Neuronal stem cell (in vitro differentiated cells): ENCODE results near the gene NKAIN1.
A peak's percentile ranks its signal among the peaks of the same experiment; 100 is the strongest.

ENCODE experiments used
- DNase-seq: peaks from one replicate; pipeline ENCODE4 v3.0.0-alpha.2; 2013; ENCODE audit warnings: low spot score
- H2AFZ ChIP-seq: one replicate; pipeline ENCODE4 v1.6.1; 2013; ENCODE audit warnings: mild to moderate bottlenecking, low read length, inconsistent platforms
- H2AK5ac ChIP-seq: 2 replicates; pipeline ENCODE4 v1.6.1; 2013; ENCODE audit warnings: low read depth, mild to moderate bottlenecking, inconsistent platforms, low read length, moderate library complexity, mixed read lengths
- H2BK120ac ChIP-seq: 2 replicates; pipeline ENCODE4 v1.6.1; 2013; ENCODE audit warnings: low read depth, mild to moderate bottlenecking, inconsistent platforms, low read length, moderate library complexity, mixed read lengths
- H2BK12ac ChIP-seq: one replicate; pipeline ENCODE4 v1.6.1; 2013; ENCODE audit warnings: low read length, inconsistent platforms
- H2BK15ac ChIP-seq: 2 replicates; pipeline ENCODE4 v1.6.1; 2013; ENCODE audit warnings: mild to moderate bottlenecking, low read length, inconsistent platforms, mixed read lengths
- H2BK5ac ChIP-seq: one replicate; pipeline ENCODE4 v1.6.1; 2013; ENCODE audit warnings: inconsistent platforms, mild to moderate bottlenecking, low read length, moderate library complexity
- H3K14ac ChIP-seq: one replicate; pipeline ENCODE4 v1.6.1; 2013; ENCODE audit warnings: low read length, inconsistent platforms
- H3K18ac ChIP-seq: 2 replicates; pipeline ENCODE4 v1.6.1; 2013; ENCODE audit warnings: low read length, inconsistent platforms
- H3K23ac ChIP-seq: 2 replicates; pipeline ENCODE4 v1.6.1; 2013; ENCODE audit warnings: low read depth, mild to moderate bottlenecking, mixed read lengths, low read length, inconsistent platforms; ENCODE audit not compliant: poor library complexity
- H3K27ac ChIP-seq: replicated peaks from 3 replicates; pipeline ENCODE4 v1.5.1; 2013; ENCODE audit warnings: low read length, inconsistent platforms
- H3K27me3 ChIP-seq, 3 experiments: 2 replicates each; pipeline ENCODE4 v1.6.1; 2013; ENCODE audit warnings: low read length in 3 of 3, mild to moderate bottlenecking in 2 of 3, inconsistent platforms in 1 of 3, low read depth in 1 of 3, mixed read lengths in 1 of 3, moderate library complexity in 1 of 3; ENCODE audit not compliant: control insufficient read depth in 3 of 3, insufficient read depth in 3 of 3
- H3K36me3 ChIP-seq, 2 donors: replicated peaks in 1 of 2; 2 replicates each; pipeline ENCODE4 v1.6.1; 2013; ENCODE audit warnings: low read length in 2 of 2; ENCODE audit not compliant: control insufficient read depth in 2 of 2, insufficient read depth in 2 of 2
- H3K4ac ChIP-seq: 2 replicates; pipeline ENCODE4 v1.6.1; 2013; ENCODE audit warnings: inconsistent platforms, mild to moderate bottlenecking, low read length, moderate library complexity
- H3K4me1 ChIP-seq, 2 donors: 1 replicate in 1 of 2; 2 replicates in 1 of 2; pipeline ENCODE4 v1.6.1; 2013; ENCODE audit warnings: low read length in 2 of 2, low read depth in 1 of 2; ENCODE audit not compliant: control insufficient read depth in 2 of 2, insufficient read depth in 1 of 2
- H3K4me2 ChIP-seq: one replicate; pipeline ENCODE4 v1.6.1; 2013; ENCODE audit warnings: mild to moderate bottlenecking, low read length, inconsistent platforms; ENCODE audit not compliant: insufficient read depth, poor library complexity, severe bottlenecking
- H3K4me3 ChIP-seq, 2 donors: 2 replicates each; pipeline ENCODE4 v1.5.1; 2013; ENCODE audit warnings: low read length in 2 of 2, mild to moderate bottlenecking in 2 of 2, inconsistent platforms in 1 of 2, moderate library complexity in 1 of 2
- H3K79me1 ChIP-seq: one replicate; pipeline ENCODE4 v1.6.1; 2013; ENCODE audit warnings: low read depth, mild to moderate bottlenecking, inconsistent platforms, low read length, moderate library complexity
- H3K9ac ChIP-seq: one replicate; pipeline ENCODE4 v1.6.1; 2013; ENCODE audit warnings: mild to moderate bottlenecking, low read depth, low read length, inconsistent platforms; ENCODE audit not compliant: poor library complexity
- H3K9me3 ChIP-seq, 2 donors: replicated peaks in 1 of 2; 2 replicates each; pipeline versions ENCODE3 to v1.6.1; 2013; ENCODE audit warnings: low read length in 2 of 2, mild to moderate bottlenecking in 2 of 2, inconsistent platforms in 1 of 2, low read depth in 1 of 2, mixed read lengths in 1 of 2, moderate library complexity in 1 of 2; ENCODE audit not compliant: control insufficient read depth in 2 of 2, insufficient read depth in 1 of 2
- H4K8ac ChIP-seq: one replicate; pipeline ENCODE4 v1.6.1; 2013; ENCODE audit warnings: low read depth, mild to moderate bottlenecking, inconsistent platforms, low read length, moderate library complexity
- H4K91ac ChIP-seq: one replicate; pipeline ENCODE4 v1.6.1; 2013; ENCODE audit warnings: low read length, low read depth, mild to moderate bottlenecking, inconsistent platforms; ENCODE audit not compliant: poor library complexity
- WGBS, 2 donors: extraction: QIAGEN DNeasy Blood & Tissue Kit; methylation state at CpG; one replicate each; pipeline ENCODE4 v1.1.7; 2013; ENCODE audit warnings: missing lambda C conversion rate in 2 of 2, mixed read lengths in 1 of 2; ENCODE audit not compliant: insufficient read length in 2 of 2, insufficient replicate concordance in 1 of 2; ENCODE audit errors: extremely low coverage in 2 of 2; 5-methylcytosine and 5-hydroxymethylcytosine counted together

The NKAIN1 gene

GRCh38 chr1:31273619-31274018 lies 33.9 kb upstream of the NKAIN1 start:
- H3K36me3 ChIP-seq = peaks cover 25 to 98% of the 10 kb centered on the region in 2 donors
- no peak overlapping the region for H3K4me3 ChIP-seq
- H3K27me3 ChIP-seq = no peaks in the 10 kb centered on the region
- no peak overlapping the region for H2AFZ ChIP-seq
- H3K14ac ChIP-seq = no peak overlapping the region
- H2BK12ac ChIP-seq = no peak overlapping the region
- H3K23ac ChIP-seq = no peak overlapping the region
- no peak overlapping the region for H2BK15ac ChIP-seq
- no peak overlapping the region for H4K8ac ChIP-seq
- no peak overlapping the region for H4K91ac ChIP-seq
- no peak overlapping the region for H2BK120ac ChIP-seq
- H3K4me1 ChIP-seq = no peaks in the 10 kb centered on the region
- no peak overlapping the region for H3K27ac ChIP-seq
- no peak for DNase-seq
- no peak overlapping the region for H2AK5ac ChIP-seq
- H3K9ac ChIP-seq = no peak overlapping the region
- H3K4ac ChIP-seq = no peak overlapping the region
- no CpG with 5 or more reads among the region's 2 CpGs for WGBS, 2 donors
- no peak overlapping the region for H3K4me2 ChIP-seq
- H3K9me3 ChIP-seq = no peaks in the 10 kb centered on the region
- H2BK5ac ChIP-seq = no peak overlapping the region
- no peaks in the 10 kb centered on the region for H3K79me1 ChIP-seq
- H3K18ac ChIP-seq = no peak overlapping the region

- no peak overlapping the region for H2BK15ac ChIP-seq
- H2BK120ac ChIP-seq = no peak overlapping the region
- no peak overlapping the region for H4K91ac ChIP-seq
- no CpG with 5 or more reads among the region's 3 CpGs for WGBS, 2 donors
- no peak overlapping the region for H3K4me3 ChIP-seq
- DNase-seq = no peak
- H3K18ac ChIP-seq = no peak overlapping the region
- no peak overlapping the region for H2AFZ ChIP-seq
- H3K4me1 ChIP-seq = no peaks in the 10 kb centered on the region
- H3K9ac ChIP-seq = no peak overlapping the region
- no peak overlapping the region for H2BK5ac ChIP-seq
- H3K9me3 ChIP-seq = no peaks in the 10 kb centered on the region
- no peak overlapping the region for H2AK5ac ChIP-seq
- no peak overlapping the region for H3K14ac ChIP-seq
- H3K23ac ChIP-seq = no peak overlapping the region
- H3K36me3 ChIP-seq = peaks cover 26 to 98% of the 10 kb centered on the region in 2 donors
- H3K4ac ChIP-seq = no peak overlapping the region
- no peak overlapping the region for H4K8ac ChIP-seq
- H3K27me3 ChIP-seq = no peaks in the 10 kb centered on the region
- H2BK12ac ChIP-seq = no peak overlapping the region
- no peak overlapping the region for H3K27ac ChIP-seq
- H3K4me2 ChIP-seq = no peak overlapping the region
- no peaks in the 10 kb centered on the region for H3K79me1 ChIP-seq
Observed at GRCh38 chr1:31272369-31272768, 32.7 kb upstream of the NKAIN1 start.

GRCh38 chr1:31266547-31266946 lies 26.9 kb upstream of the NKAIN1 start:
- H4K8ac ChIP-seq = no peak overlapping the region
- H3K36me3 ChIP-seq = peaks cover 22 to 100% of the 10 kb centered on the region in 2 donors
- H3K4me2 ChIP-seq = no peak overlapping the region
- no peak overlapping the region for H2BK15ac ChIP-seq
- H3K9me3 ChIP-seq = no peaks in the 10 kb centered on the region
- no peaks in the 10 kb centered on the region for H3K27me3 ChIP-seq
- H2BK12ac ChIP-seq = no peak overlapping the region
- peaks cover 0 to 4% of the 10 kb centered on the region in 2 donors for H3K4me1 ChIP-seq
- no peak overlapping the region for H2BK5ac ChIP-seq
- no peak overlapping the region for H4K91ac ChIP-seq
- no peak for DNase-seq
- peak overlapping the region; percentile 20 for H3K27ac ChIP-seq
- no peak overlapping the region for H3K4ac ChIP-seq
- no peak overlapping the region for H2AFZ ChIP-seq
- H2BK120ac ChIP-seq = no peak overlapping the region
- H3K14ac ChIP-seq = no peak overlapping the region
- no peak overlapping the region for H3K18ac ChIP-seq
- no CpG with 5 or more reads among the region's 2 CpGs for WGBS, 2 donors
- H3K9ac ChIP-seq = no peak overlapping the region
- H2AK5ac ChIP-seq = no peak overlapping the region
- no peaks in the 10 kb centered on the region for H3K79me1 ChIP-seq
- H3K4me3 ChIP-seq = no peak overlapping the region
- H3K23ac ChIP-seq = no peak overlapping the region

GRCh38 chr1:31264790-31265386 lies 25.2 kb upstream of the NKAIN1 start:
- Histone ChIP-seq H3K23ac (no peak overlapping the region), H3K18ac (no peak overlapping the region), H2AFZ (no peak overlapping the region), H3K4me2 (no peak overlapping the region), H3K36me3 (peaks cover 20 to 97% of the 10 kb centered on the region in 2 donors), H3K4me1 (peaks cover 0 to 4% of the 10 kb centered on the region in 2 donors), H4K91ac (no peak overlapping the region), H3K79me1 (no peaks in the 10 kb centered on the region), H2BK5ac (no peak overlapping the region), H2BK12ac (no peak overlapping the region), H4K8ac (no peak overlapping the region), H2BK15ac (no peak overlapping the region), H3K27me3 (no peaks in the 10 kb centered on the region), H3K4me3 (no peak overlapping the region), H2BK120ac (no peak overlapping the region), H3K9me3 (no peaks in the 10 kb centered on the region), H3K27ac (no peak overlapping the region), H3K4ac (no peak overlapping the region), H2AK5ac (no peak overlapping the region), H3K14ac (no peak overlapping the region), H3K9ac (no peak overlapping the region)
- no CpG with 5 or more reads among the region's 1 CpG for WGBS, 2 donors
- DNase-seq = no peak
